K562 (cell line): Measurements from ENCODE around the gene ANXA3. TPM values are rescaled to one million over a fixed set of nuclear protein-coding genes. Genes with fewer than 3 reads are reported as not detected.
A peak's percentile ranks its signal among the peaks of the same experiment; 100 is the strongest.

ENCODE experiments used
- ATF4 ChIP-seq: fragments of 450-650 bp; formaldehyde crosslinking; IDR thresholded peaks from 2 replicates; pipeline ENCODE4 v1.4.0; 2022; ENCODE audit warnings: mild to moderate bottlenecking, moderate library complexity
- CHD1 ChIP-seq: fragments of 200-600 bp; sonication (generic); IDR thresholded peaks from one replicate; pipeline ENCODE4 v1.6.1; 2012; ENCODE audit warnings: mild to moderate bottlenecking, moderate library complexity, low read length, inconsistent platforms
- DPF2 ChIP-seq: fragments of 450-650 bp; IDR thresholded peaks from 2 replicates; pipeline ENCODE4 v1.6.1; 2016
- ETV5 ChIP-seq: sonication (generic); formaldehyde crosslinking; IDR thresholded peaks from 2 replicates; pipeline ENCODE4 v1.4.0; 2020; ENCODE audit warnings: low read depth, mild to moderate bottlenecking, missing genetic modification reagents
- FOXJ2 ChIP-seq: fragments of 200-800 bp; sonication (Bioruptor generic); IDR thresholded peaks from 2 replicates; pipeline ENCODE4 v1.6.1; 2016; ENCODE audit warnings: missing genetic modification characterization, missing compliant biosample characterization
- GATA2 ChIP-seq: sonication (generic); formaldehyde crosslinking; IDR thresholded peaks from 2 replicates; pipeline ENCODE4 v1.4.0; 2020; ENCODE audit warnings: mild to moderate bottlenecking, missing genetic modification reagents
- IRF2 ChIP-seq: sonication (generic); formaldehyde crosslinking; IDR thresholded peaks from 2 replicates; pipeline ENCODE4 v1.8.1; 2022; ENCODE audit warnings: mild to moderate bottlenecking, missing genetic modification reagents
- MNT ChIP-seq, 2 experiments: fragments of 450-650 bp; conservative IDR thresholded peaks; 2 replicates each; pipeline ENCODE4 v1.6.1; 2017; ENCODE audit warnings: mild to moderate bottlenecking in 2 of 2, moderate library complexity in 2 of 2
- NR2C2 ChIP-seq, 2 experiments: fragments of 200-800 bp in 1 of 2; sonication (Bioruptor generic) in 1 of 2; sonication (generic) in 1 of 2; formaldehyde crosslinking in 1 of 2; IDR thresholded peaks; 2 replicates each; pipeline versions ENCODE4 v1.6.1 to v1.8.0; 2016 to 2022; ENCODE audit warnings: mild to moderate bottlenecking in 1 of 2, missing compliant biosample characterization in 1 of 2, missing genetic modification characterization in 1 of 2, missing genetic modification reagents in 1 of 2
- PHF20 ChIP-seq: fragments of 450-650 bp; IDR thresholded peaks from 2 replicates; pipeline ENCODE4 v1.6.1; 2018; ENCODE audit not compliant: partially characterized antibody
- RCOR1 ChIP-seq, 2 experiments: IDR thresholded peaks; 2 replicates each; pipeline ENCODE4 v1.6.1; 2012; ENCODE audit warnings: low read depth in 2 of 2, low read length in 2 of 2, borderline replicate concordance in 1 of 2, improper control_type of control experiment in 1 of 2
- REST ChIP-seq, 2 experiments: fragments of 450-650 bp; formaldehyde crosslinking in 1 of 2; IDR thresholded peaks; 2 replicates each; pipeline versions ENCODE4 v1.4.0 to v1.6.1; 2014 to 2020; ENCODE audit warnings: mild to moderate bottlenecking in 2 of 2, borderline replicate concordance in 1 of 2, low read depth in 1 of 2
- SMAD2 ChIP-seq: fragments of 150-350 bp; IDR thresholded peaks from 2 replicates; pipeline ENCODE4 v1.6.1; 2014; ENCODE audit warnings: low read depth, mild to moderate bottlenecking, low read length
- ZFPM2 ChIP-seq: fragments of 250-450 bp; sonication (Bioruptor Pico); IDR thresholded peaks from 2 replicates; pipeline ENCODE4 v1.5.1; 2022; ENCODE audit warnings: mild to moderate bottlenecking
- ZNF121 ChIP-seq: sonication (generic); formaldehyde crosslinking; conservative IDR thresholded peaks from 2 replicates; pipeline ENCODE4 v1.8.0; 2022; ENCODE audit warnings: missing genetic modification reagents
- ZNF197 ChIP-seq: fragments of 200-800 bp; sonication (Bioruptor generic); IDR thresholded peaks from 2 replicates; pipeline ENCODE4 v1.6.1; 2016; ENCODE audit warnings: low read depth, missing genetic modification characterization, missing compliant biosample characterization
- polyA plus RNA-seq, 8 experiments: library from polyadenylated mRNA; depleted of rRNA in 4 of 8; stranded (reverse) in 5 of 8; unstranded in 3 of 8; fragments of >200 nt; fragmentation: Nextera tagmentation in 2 of 8; fragmentation: Illumina TruSeq in 1 of 8; extraction: Ambion mirVana in 2 of 8; extraction: Trizol in 1 of 8; gene quantifications; 2 replicates each; pipeline versions ENCODE4 v1.2.1 to v1.2.3, GENCODE V29; 2011 to 2014; ENCODE audit warnings: inconsistent platforms in 1 of 8, missing spikeins in 1 of 8
- total RNA-seq, 7 experiments: library from RNA; depleted of rRNA in 6 of 7; stranded (reverse); fragments of >200 nt in 6 of 7; fragmentation: Illumina TruSeq in 2 of 7; extraction: Trizol in 2 of 7; gene quantifications; 2 replicates each; pipeline versions ENCODE4 v1.2.1 to v1.2.3, GENCODE V29; 2011 to 2021; ENCODE audit warnings: low replicate concordance in 1 of 7

Gene ANXA3
- total and polyA plus RNA-seq, 9 of the 15 experiments (the other 6 are each of a cell fraction or from before 2014, with no cell fraction given) = 6.3 to 15.5 (median 9.8) TPM

- peak; percentile 33; the same call in 1 of the 2 replicates for TF ChIP-seq REST (IDR thresholded peaks at IDR 0.05; ENCODE audit: borderline replicate concordance)
- TF ChIP-seq REST (CRISPR knock-in tag; IDR thresholded peaks at IDR 0.05; ENCODE audit: low read depth) = no peak
- no peak for TF ChIP-seq PHF20
- TF ChIP-seq CHD1 = no peak
- TF ChIP-seq ZFPM2 (CRISPR knock-in tag) = no peak
- TF ChIP-seq SMAD2 = no peak
- TF ChIP-seq MNT (conservative IDR thresholded peaks at IDR 0.05) = peak in 1 of 2 experiments; percentile 50; a peak in 1 of 4 replicates
- no peak for TF ChIP-seq ZNF197 (CRISPR knock-in tag)
- TF ChIP-seq ATF4 (CRISPR knock-in tag) = no peak
- TF ChIP-seq NR2C2 (CRISPR knock-in tag; IDR thresholded peaks at IDR 0.05) = peak; percentile 24; the same call in 1 of the 2 replicates
- no peak for TF ChIP-seq NR2C2 (tag; IDR thresholded peaks at IDR 0.05)
- no peak for TF ChIP-seq ZNF121 (CRISPR knock-in tag)
- TF ChIP-seq ETV5 (CRISPR knock-in tag) = peak; percentile 81; the same call in 1 of the 2 replicates
- peak; percentile 89 for TF ChIP-seq DPF2
- TF ChIP-seq GATA2 (CRISPR knock-in tag) = 0 out of 2 replicates have a peak, but pooled peaks have one; percentile 44
- TF ChIP-seq IRF2 (CRISPR knock-in tag) = no peak
- peak; percentile 92 to 99 for TF ChIP-seq RCOR1 (IDR thresholded peaks at IDR 0.05; ENCODE audit: borderline replicate concordance in 1 of 2, low read depth in 2 of 2, low read length in 2 of 2)
- no peak for TF ChIP-seq FOXJ2 (tag)
These were observed 62.2 kb downstream of the ANXA3 start (continued) for GRCh38 chr4:78613522-78614321.
